OCI-LY1 (cell line): ENCODE data around the gene PXYLP1.

Experiments
- H2AFZ ChIP-seq: fragments of 200-600 bp; sonication (generic), shearing (Covaris generic); 2 replicates; pipeline ENCODE4 v1.6.0; 2014; ENCODE audit warnings: antibody characterized with exemption, mild to moderate bottlenecking, low read length
- H3F3A ChIP-seq: fragments of 200-600 bp; sonication (generic), shearing (Covaris generic); 2 replicates; pipeline ENCODE4 v1.6.0; 2014; ENCODE audit warnings: mild to moderate bottlenecking, antibody characterized with exemption, low read length, moderate library complexity; ENCODE audit not compliant: insufficient read depth
- H3K27ac ChIP-seq: fragments of 200-600 bp; sonication (generic); 2 replicates; pipeline ENCODE4 v1.5.1; 2014; ENCODE audit warnings: low read length, mixed run types, mild to moderate bottlenecking, low read depth; ENCODE audit not compliant: poor library complexity, severe bottlenecking
- H3K27me3 ChIP-seq: fragments of 200-600 bp; sonication (generic); 2 replicates; pipeline ENCODE4 v1.6.0; 2014; ENCODE audit warnings: antibody characterized with exemption, mild to moderate bottlenecking, low read length, moderate library complexity; ENCODE audit not compliant: insufficient read depth
- H3K36me3 ChIP-seq: fragments of 200-600 bp; sonication (generic); 2 replicates; pipeline ENCODE4 v1.6.1; 2014; ENCODE audit warnings: mild to moderate bottlenecking, antibody characterized with exemption, low read length, moderate library complexity, mixed read lengths; ENCODE audit not compliant: insufficient read depth
- H3K4me1 ChIP-seq: fragments of 200-600 bp; sonication (generic); 2 replicates; pipeline ENCODE4 v1.5.1; 2014; ENCODE audit warnings: mild to moderate bottlenecking, low read length, moderate library complexity; ENCODE audit not compliant: insufficient read depth, severe bottlenecking
- H3K4me2 ChIP-seq: fragments of 200-600 bp; sonication (generic), shearing (Covaris generic); 2 replicates; pipeline ENCODE4 v1.6.1; 2014; ENCODE audit warnings: low read length
- H3K4me3 ChIP-seq: fragments of 200-600 bp; sonication (generic); 2 replicates; pipeline ENCODE4 v1.5.1; 2014; ENCODE audit warnings: low read length, low read depth, mild to moderate bottlenecking, mixed read lengths; ENCODE audit not compliant: poor library complexity, severe bottlenecking
- H3K79me2 ChIP-seq: fragments of 200-600 bp; shearing (Covaris generic); 2 replicates; pipeline ENCODE4 v1.6.1; 2016; ENCODE audit warnings: mixed run types, low read length, mixed read lengths; ENCODE audit not compliant: insufficient read depth
- H3K9ac ChIP-seq: fragments of 200-600 bp; sonication (generic), shearing (Covaris generic); 2 replicates; pipeline ENCODE4 v1.6.1; 2014; ENCODE audit warnings: mild to moderate bottlenecking, low read length, mixed read lengths
- H3K9me2 ChIP-seq: fragments of 200-600 bp; sonication (generic), shearing (Covaris generic); 2 replicates; pipeline ENCODE4 v1.6.1; 2014; ENCODE audit warnings: low read depth, mild to moderate bottlenecking, low read length, mixed read lengths
- H3K9me3 ChIP-seq: fragments of 200-600 bp; shearing (Covaris generic); 2 replicates; pipeline ENCODE4 v1.6.1; 2014; ENCODE audit warnings: low read length, mixed read lengths
- H4K20me1 ChIP-seq: fragments of 200-600 bp; sonication (generic), shearing (Covaris generic); 2 replicates; pipeline ENCODE4 v1.6.0; 2016; ENCODE audit warnings: mild to moderate bottlenecking, low read length; ENCODE audit not compliant: insufficient read depth
- EZH2 ChIP-seq: fragments of 200-600 bp; sonication (generic), shearing (Covaris generic); IDR thresholded peaks from 2 replicates; pipeline ENCODE4 v1.8.0; 2017; ENCODE audit warnings: borderline replicate concordance, mixed run types, mild to moderate bottlenecking, antibody characterized with exemption, low read length, moderate library complexity, mixed read lengths
- TF ChIP-seq, protein P1 (sequence below): fragments of 200-600 bp; sonication (generic), shearing (Covaris generic); IDR thresholded peaks from 2 replicates; pipeline ENCODE4 v1.5.1; 2017; ENCODE audit warnings: mild to moderate bottlenecking, antibody characterized with exemption, low read length, moderate library complexity, mixed read lengths

Gene PXYLP1

DNA sequence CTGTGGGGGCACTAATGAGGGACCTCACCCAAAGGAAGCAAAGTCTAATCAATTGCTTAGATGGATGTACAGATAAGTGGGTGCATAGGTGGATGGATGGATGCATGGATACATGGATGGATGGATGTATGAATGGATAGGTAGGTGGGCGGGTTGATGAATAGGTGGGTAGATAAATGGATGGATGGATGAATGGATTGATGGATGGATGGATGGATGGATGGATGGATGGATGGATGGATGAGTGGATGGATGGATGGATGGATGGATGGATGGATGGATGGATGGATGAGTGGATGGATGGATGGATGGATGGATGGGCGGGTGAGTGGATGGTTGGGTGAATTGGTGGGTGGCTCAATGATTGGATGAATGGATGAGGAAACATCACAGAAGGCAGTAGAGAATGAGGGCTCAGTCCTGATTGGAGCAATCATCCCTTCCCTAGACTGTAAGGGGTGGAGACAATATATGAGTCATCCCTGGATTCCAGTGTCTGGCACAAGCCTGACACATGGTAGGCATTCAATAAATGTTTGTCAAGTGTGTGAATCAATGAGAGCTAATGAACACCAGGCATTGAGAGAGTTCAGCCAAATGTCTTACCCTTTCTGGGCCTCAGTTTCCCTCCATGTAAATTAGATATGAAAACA is 40.4 kb upstream of the PXYLP1 start:
- H3K4me2 ChIP-seq = no peak overlapping the region
- no peaks in the 10 kb centered on the region for H3K36me3 ChIP-seq
- no peak overlapping the region for H3K4me3 ChIP-seq
- H3K27me3 ChIP-seq = peaks cover 1% of the 10 kb centered on the region; the same call in 1 of the 2 replicates
- H3K79me2 ChIP-seq = no peaks in the 10 kb centered on the region
- no peak overlapping the region for H3K27ac ChIP-seq
- H3K9ac ChIP-seq = no peak overlapping the region
- no peaks in the 10 kb centered on the region for H3K9me3 ChIP-seq
- no peaks in the 10 kb centered on the region for H3K9me2 ChIP-seq
- no peaks in the 10 kb centered on the region for H3K4me1 ChIP-seq
- H3F3A ChIP-seq = no peaks in the 10 kb centered on the region
- no peak overlapping the region for H2AFZ ChIP-seq
- H4K20me1 ChIP-seq = no peaks in the 10 kb centered on the region
- TF ChIP-seq, protein P1, sequence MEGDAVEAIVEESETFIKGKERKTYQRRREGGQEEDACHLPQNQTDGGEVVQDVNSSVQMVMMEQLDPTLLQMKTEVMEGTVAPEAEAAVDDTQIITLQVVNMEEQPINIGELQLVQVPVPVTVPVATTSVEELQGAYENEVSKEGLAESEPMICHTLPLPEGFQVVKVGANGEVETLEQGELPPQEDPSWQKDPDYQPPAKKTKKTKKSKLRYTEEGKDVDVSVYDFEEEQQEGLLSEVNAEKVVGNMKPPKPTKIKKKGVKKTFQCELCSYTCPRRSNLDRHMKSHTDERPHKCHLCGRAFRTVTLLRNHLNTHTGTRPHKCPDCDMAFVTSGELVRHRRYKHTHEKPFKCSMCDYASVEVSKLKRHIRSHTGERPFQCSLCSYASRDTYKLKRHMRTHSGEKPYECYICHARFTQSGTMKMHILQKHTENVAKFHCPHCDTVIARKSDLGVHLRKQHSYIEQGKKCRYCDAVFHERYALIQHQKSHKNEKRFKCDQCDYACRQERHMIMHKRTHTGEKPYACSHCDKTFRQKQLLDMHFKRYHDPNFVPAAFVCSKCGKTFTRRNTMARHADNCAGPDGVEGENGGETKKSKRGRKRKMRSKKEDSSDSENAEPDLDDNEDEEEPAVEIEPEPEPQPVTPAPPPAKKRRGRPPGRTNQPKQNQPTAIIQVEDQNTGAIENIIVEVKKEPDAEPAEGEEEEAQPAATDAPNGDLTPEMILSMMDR = no peak
- no peak for TF ChIP-seq EZH2

DNA sequence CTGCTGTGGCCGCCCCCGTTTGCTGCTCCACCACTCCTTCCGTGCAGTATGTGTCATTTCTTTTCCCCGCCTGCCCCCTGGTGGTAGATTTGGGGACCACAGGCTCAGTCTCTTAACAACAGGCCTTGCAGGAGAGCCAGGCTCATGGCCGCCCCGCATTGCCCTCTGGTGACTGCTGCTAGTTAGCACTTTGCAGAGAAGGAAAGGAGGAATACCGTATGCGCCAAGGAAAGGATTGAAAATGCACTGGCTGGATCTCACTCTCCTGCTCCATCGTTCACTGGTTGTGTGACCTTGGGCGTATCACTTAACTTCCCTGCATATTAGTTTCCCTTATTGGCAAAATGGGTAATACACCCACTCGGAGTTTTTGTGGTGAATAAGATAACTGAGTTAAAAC is 39.3 kb upstream of the PXYLP1 start:
- no peak overlapping the region for H3K27ac ChIP-seq
- no peak overlapping the region for H3K4me2 ChIP-seq
- H3F3A ChIP-seq = no peaks in the 10 kb centered on the region
- H3K27me3 ChIP-seq = no peaks in the 10 kb centered on the region; the same call in 1 of the 2 replicates
- H3K4me1 ChIP-seq = no peaks in the 10 kb centered on the region
- H4K20me1 ChIP-seq = no peaks in the 10 kb centered on the region
- no peak overlapping the region for H3K9ac ChIP-seq
- H3K36me3 ChIP-seq = no peaks in the 10 kb centered on the region
- TF ChIP-seq, protein P1 = peak; percentile 100
- TF ChIP-seq EZH2 = no peak
- H3K9me2 ChIP-seq = no peaks in the 10 kb centered on the region
- H3K4me3 ChIP-seq = no peak overlapping the region
- no peaks in the 10 kb centered on the region for H3K79me2 ChIP-seq
- H3K9me3 ChIP-seq = no peaks in the 10 kb centered on the region
- H2AFZ ChIP-seq = no peak overlapping the region

DNA sequence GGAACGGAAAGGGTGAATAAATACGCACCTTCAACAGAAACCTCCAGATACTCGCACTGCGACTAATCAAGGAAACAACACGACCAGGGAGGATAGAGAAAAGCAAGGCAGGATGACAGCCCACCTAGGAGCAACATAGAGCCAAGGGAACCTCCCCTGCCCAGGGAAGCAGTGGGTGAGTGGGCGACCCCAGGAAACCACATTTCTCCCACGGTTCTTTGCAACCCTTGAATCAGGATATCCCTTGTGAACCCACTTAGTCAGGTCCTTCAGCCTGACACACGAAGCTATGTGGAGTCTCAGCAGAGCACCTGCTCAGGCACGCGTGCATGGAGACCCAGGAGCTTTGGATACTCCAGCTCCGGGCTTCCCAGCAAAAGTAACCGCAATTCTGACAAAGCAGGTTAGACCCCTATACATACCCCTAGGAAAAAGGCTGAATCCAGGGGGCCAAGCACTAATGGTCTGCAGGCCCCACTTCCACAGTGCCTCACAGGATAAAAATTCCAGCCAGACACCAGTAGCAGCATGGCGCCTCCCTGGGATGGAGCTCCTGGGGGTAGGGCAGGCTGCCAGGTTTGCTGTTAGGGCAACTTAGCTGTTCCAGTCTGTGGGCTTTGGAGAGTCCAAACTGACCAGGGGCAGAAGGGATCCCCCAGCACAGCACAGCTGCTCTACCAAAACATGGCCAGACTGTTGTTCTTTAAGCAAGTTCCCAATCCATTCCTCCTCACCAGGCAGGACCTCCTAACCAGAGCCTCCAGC is 38.4 kb upstream of the PXYLP1 start:
- TF ChIP-seq, protein P1 = no peak
- TF ChIP-seq EZH2 = no peak
- H3K9me3 ChIP-seq = no peaks in the 10 kb centered on the region
- H3K36me3 ChIP-seq = no peaks in the 10 kb centered on the region
- no peaks in the 10 kb centered on the region; the same call in 1 of the 2 replicates for H3K27me3 ChIP-seq
- no peaks in the 10 kb centered on the region for H3F3A ChIP-seq
- no peak overlapping the region for H3K9ac ChIP-seq
- no peak overlapping the region for H3K4me3 ChIP-seq
- H2AFZ ChIP-seq = no peak overlapping the region
- no peaks in the 10 kb centered on the region for H3K9me2 ChIP-seq
- no peak overlapping the region for H3K4me2 ChIP-seq
- H3K79me2 ChIP-seq = no peaks in the 10 kb centered on the region
- H4K20me1 ChIP-seq = no peaks in the 10 kb centered on the region
- no peaks in the 10 kb centered on the region for H3K4me1 ChIP-seq
- no peak overlapping the region for H3K27ac ChIP-seq
